Mucosa of stomach (tissue), 1 donor: ENCODE results near the gene DYNLT1.
"Not testable (repeated sequence)": the region's sequence is repeated elsewhere in the genome, so short reads cannot be mapped to it uniquely, and the experiment has no call there.

Experiments
- H3K27me3 ChIP-seq: one replicate; pipeline ENCODE4 v1.7.0; 2013; ENCODE audit warnings: mild to moderate bottlenecking, low read length; ENCODE audit not compliant: control insufficient read depth, insufficient read depth
- H3K36me3 ChIP-seq: one replicate; pipeline ENCODE4 v1.7.0; 2013; ENCODE audit warnings: low read length; ENCODE audit not compliant: control insufficient read depth, insufficient read depth
- H3K4me1 ChIP-seq: one replicate; pipeline ENCODE4 v1.7.0; 2013; ENCODE audit warnings: mild to moderate bottlenecking, low read length; ENCODE audit not compliant: control insufficient read depth, insufficient read depth
- H3K4me3 ChIP-seq: one replicate; pipeline ENCODE4 v1.7.0; 2013; ENCODE audit warnings: low read length
- H3K9ac ChIP-seq: one replicate; pipeline ENCODE4 v1.7.0; 2013; ENCODE audit warnings: mild to moderate bottlenecking, low read length, moderate library complexity
- H3K9me3 ChIP-seq: one replicate; pipeline ENCODE4 v1.7.0; 2013; ENCODE audit warnings: mild to moderate bottlenecking, low read length, moderate library complexity; ENCODE audit not compliant: control insufficient read depth
- donor health status: Pancreatic carcinoma.

Gene DYNLT1

DNA sequence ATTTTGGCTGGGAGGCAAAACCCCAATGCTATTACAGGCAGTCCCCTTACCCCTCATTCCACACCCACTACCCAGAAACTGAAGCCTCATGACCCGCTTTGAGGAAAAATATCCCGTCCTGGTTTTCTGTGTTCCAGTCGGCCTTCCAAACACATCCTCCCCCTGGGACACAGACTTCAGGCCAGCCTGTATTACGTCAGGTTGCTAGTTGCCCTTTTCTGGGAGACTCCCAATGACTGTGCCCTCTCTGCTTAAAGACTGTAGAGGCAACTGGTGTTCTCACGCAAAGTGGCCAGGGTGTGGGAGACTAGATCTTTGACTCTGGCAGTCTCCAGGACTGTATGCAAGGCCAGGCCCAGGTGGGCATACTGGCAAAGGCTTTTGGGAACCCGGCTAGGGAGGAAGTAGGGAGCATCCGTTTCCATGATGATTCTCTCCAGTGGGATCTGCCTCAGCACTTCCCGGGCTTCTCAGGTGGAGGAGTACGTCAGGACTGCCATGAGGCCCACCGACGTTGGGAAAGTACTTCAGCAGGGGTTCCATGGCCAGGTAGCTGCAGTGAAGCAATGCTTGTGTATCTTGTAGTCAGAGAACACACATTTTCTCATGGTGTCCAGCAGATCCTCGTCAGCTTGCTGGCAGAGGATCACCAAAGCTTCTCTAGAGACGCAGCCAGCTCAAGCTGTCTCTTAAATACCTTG, 34.9 kb downstream of the DYNLT1 start:
- peaks cover 31% of the 10 kb centered on the region for H3K36me3 ChIP-seq
- no peaks in the 10 kb centered on the region for H3K4me1 ChIP-seq
- H3K27me3 ChIP-seq, result no peaks in the 10 kb centered on the region
- no peak overlapping the region for H3K4me3 ChIP-seq
- H3K9ac ChIP-seq, result no peak overlapping the region
- no peaks in the 10 kb centered on the region for H3K9me3 ChIP-seq

- no peak overlapping the region for H3K9ac ChIP-seq
- H3K9me3 ChIP-seq, result no peaks in the 10 kb centered on the region
- H3K36me3 ChIP-seq, result peaks cover 31% of the 10 kb centered on the region
- no peaks in the 10 kb centered on the region for H3K4me1 ChIP-seq
- no peaks in the 10 kb centered on the region for H3K27me3 ChIP-seq
- no peak overlapping the region for H3K4me3 ChIP-seq
These were observed 36.3 kb downstream of the DYNLT1 start for GRCh38 chr6:158608221-158608620.

DNA sequence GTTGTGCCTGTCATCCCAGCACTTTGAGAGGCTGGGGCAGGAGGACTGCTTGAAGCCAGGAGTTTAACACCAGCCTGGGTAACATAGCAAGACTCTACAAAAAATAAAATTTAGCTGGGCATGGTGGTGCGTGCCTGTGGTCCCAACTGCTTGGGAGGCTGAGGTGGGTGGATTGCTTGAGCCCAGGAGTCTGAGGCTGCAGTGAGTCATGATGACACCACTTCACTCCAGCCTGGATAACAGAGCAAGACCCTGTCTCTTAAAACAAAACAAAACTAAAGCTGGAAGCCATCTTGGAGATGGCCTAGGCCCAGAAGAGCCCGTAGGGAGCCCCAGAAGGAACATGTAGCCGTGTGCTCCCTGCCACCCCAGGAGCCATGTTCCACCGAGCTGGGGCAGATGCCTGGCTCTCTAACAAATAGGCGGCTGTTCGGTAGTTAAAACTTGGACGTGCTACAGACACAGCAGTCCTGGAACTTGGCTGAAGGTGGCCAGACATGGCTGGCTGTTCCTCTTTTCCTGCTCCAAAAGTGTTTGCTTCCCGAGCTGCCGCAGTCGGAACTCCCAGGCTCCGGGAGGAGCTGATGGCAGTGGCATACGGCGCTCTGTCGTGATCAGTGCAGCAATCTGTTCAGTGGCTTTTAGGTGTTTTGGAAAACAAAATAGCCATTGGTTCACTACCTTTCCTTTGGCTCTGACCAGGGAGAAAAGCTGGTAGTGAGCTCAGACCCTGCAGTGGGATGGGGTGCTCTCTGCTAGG, 37.0 kb downstream of the DYNLT1 start:
- H3K9me3 ChIP-seq, result no peaks in the 10 kb centered on the region
- no peak overlapping the region for H3K4me3 ChIP-seq
- peaks cover 31% of the 10 kb centered on the region for H3K36me3 ChIP-seq
- H3K9ac ChIP-seq, result no peak overlapping the region
- H3K27me3 ChIP-seq, result no peaks in the 10 kb centered on the region
- no peaks in the 10 kb centered on the region for H3K4me1 ChIP-seq

DNA sequence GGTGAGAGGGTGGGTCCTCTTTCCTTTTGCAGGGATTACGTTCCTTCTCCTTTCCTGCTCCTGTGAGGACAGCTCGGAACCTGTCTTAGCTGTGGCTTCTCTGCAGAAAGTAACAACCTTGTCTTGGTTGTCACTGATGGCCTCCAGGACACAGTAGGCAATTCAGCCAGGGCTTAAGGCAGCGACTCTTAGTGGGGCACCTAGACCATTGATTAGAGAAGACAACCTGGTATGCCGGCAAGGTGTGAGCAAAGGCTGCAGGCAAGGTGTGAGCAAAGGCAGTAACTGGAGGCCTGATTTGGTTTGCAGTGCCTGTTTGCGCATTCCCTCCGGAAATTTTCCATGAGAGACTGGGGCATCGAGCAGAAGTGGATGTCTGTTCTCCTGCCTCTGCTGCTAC, 37.6 kb downstream of the DYNLT1 start:
- H3K9ac ChIP-seq, result no peak overlapping the region
- H3K27me3 ChIP-seq, result no peaks in the 10 kb centered on the region
- H3K36me3 ChIP-seq, result peaks cover 31% of the 10 kb centered on the region
- H3K9me3 ChIP-seq, result no peaks in the 10 kb centered on the region
- no peak overlapping the region for H3K4me3 ChIP-seq
- H3K4me1 ChIP-seq, result no peaks in the 10 kb centered on the region

DNA sequence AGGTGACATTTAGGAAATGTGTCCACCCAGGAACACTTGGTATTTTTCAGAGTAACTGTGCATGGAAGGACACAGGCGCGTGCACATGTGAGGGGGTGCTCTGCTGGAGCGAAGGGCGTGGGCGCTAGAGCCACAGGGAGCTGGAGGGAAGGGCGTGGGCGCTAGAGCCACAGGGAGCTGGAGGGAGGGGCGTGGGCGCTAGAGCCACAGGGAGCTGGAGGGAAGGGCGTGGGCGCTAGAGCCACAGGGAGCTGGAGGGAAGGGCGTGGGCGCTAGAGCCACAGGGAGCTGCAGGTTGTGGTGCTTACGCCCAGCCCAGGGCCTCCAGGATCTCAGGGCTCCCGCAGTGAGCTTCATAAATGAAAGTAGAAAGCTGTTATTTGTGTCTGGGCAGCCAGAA, 38.5 kb downstream of the DYNLT1 start:
- peaks cover 30% of the 10 kb centered on the region for H3K36me3 ChIP-seq
- H3K4me3 ChIP-seq, H3K4me1 ChIP-seq, H3K9me3 ChIP-seq, H3K9ac ChIP-seq, H3K27me3 ChIP-seq: not testable (repeated sequence)

- H3K4me3 ChIP-seq, result no peak overlapping the region
- no peaks in the 10 kb centered on the region for H3K9me3 ChIP-seq
- peaks cover 24% of the 10 kb centered on the region for H3K36me3 ChIP-seq
- H3K4me1 ChIP-seq, result no peaks in the 10 kb centered on the region
- no peak overlapping the region for H3K9ac ChIP-seq
- no peaks in the 10 kb centered on the region for H3K27me3 ChIP-seq
These were observed 39.2 kb downstream of the DYNLT1 start for GRCh38 chr6:158605266-158605878.

GRCh38 chr6:158604048-158604406, 40.5 kb downstream of the DYNLT1 start:
- H3K36me3 ChIP-seq, result peaks cover 13% of the 10 kb centered on the region

DNA sequence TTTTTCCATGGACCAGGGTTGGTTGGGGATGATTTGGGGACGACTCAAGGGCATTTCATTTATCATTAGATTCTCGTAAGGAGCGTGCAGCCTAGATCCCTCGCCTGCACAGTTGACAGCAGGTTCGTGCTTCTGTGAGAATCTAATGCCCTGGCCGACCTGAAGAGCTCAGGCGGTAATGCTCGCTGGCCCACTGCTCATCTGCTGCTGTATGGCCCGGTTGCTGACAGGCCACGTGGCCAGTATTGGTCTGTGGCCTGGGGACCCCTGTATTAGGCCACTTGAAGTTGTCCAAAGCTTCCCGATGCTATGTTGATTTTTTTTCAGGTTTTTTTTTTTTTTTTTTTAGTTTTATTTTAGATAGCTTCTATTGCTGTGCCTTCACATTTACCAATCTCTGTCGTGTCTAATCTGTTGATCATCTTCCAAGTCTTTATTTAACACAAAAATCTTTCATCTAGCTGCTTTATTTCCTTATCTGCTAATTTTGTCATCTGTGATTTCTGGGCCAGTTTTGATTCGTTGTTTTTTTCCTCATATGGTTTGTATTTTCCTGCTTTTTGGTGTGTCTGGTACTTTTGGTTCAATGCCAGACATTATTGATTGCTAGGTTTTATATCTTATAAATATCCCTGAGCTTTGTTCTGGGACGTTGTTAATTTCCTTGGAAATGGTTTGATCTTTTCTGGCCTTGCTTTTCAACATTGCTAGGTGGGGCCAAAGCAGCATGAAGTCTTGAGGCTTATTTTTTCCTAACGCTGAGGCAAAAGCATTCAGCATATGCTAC, 41.1 kb downstream of the DYNLT1 start:
- no peaks in the 10 kb centered on the region for H3K9me3 ChIP-seq
- no peaks in the 10 kb centered on the region for H3K4me1 ChIP-seq
- no peak overlapping the region for H3K4me3 ChIP-seq
- H3K36me3 ChIP-seq, result peaks cover 7% of the 10 kb centered on the region
- no peak overlapping the region for H3K9ac ChIP-seq
- H3K27me3 ChIP-seq, result no peaks in the 10 kb centered on the region

More at GRCh38 chr6:158604048-158604406, 40.5 kb downstream of the DYNLT1 start:
- Histone ChIP-seq H3K27me3 (no peaks in the 10 kb centered on the region), H3K9ac (no peak overlapping the region), H3K4me1 (no peaks in the 10 kb centered on the region), H3K4me3 (no peak overlapping the region), H3K9me3 (no peaks in the 10 kb centered on the region)

DNA sequence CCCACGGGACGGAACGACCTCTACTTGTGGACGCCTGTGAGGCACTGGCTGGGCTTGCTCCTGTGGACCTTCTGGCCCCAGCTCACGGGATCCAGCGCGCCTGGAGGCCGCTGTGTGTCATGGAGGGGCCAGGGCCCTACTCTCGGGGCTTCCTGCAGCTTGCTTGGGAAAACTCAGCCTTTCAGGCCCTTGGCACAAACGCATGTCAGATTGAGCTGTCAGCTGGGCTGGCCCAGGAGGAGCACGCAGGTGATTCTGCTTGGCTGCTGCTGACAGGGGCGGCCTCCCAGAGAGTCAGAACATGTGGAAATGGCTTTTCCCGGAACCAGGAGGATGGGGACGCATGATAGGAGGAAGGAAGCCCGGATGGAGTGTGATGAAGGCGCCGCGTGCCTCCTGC, 44.9 kb downstream of the DYNLT1 start:
- no peaks in the 10 kb centered on the region for H3K4me1 ChIP-seq
- no peaks in the 10 kb centered on the region for H3K27me3 ChIP-seq
- H3K36me3 ChIP-seq, result no peaks in the 10 kb centered on the region
- no peak overlapping the region for H3K9ac ChIP-seq
- H3K4me3 ChIP-seq, result no peak overlapping the region
- no peaks in the 10 kb centered on the region for H3K9me3 ChIP-seq

GRCh38 chr6:158597565-158597964, 47.0 kb downstream of the DYNLT1 start:
- Histone ChIP-seq H3K9me3 (no peaks in the 10 kb centered on the region), H3K4me3 (no peak overlapping the region), H3K9ac (no peak overlapping the region), H3K36me3 (no peaks in the 10 kb centered on the region), H3K27me3 (no peaks in the 10 kb centered on the region), H3K4me1 (no peaks in the 10 kb centered on the region)

- Histone ChIP-seq H3K36me3 (no peaks in the 10 kb centered on the region), H3K4me1 (no peaks in the 10 kb centered on the region), H3K27me3 (no peaks in the 10 kb centered on the region), H3K4me3 (no peak overlapping the region), H3K9me3 (no peaks in the 10 kb centered on the region), H3K9ac (no peak overlapping the region)
These were observed 47.7 kb downstream of the DYNLT1 start for GRCh38 chr6:158596861-158597260.

DNA sequence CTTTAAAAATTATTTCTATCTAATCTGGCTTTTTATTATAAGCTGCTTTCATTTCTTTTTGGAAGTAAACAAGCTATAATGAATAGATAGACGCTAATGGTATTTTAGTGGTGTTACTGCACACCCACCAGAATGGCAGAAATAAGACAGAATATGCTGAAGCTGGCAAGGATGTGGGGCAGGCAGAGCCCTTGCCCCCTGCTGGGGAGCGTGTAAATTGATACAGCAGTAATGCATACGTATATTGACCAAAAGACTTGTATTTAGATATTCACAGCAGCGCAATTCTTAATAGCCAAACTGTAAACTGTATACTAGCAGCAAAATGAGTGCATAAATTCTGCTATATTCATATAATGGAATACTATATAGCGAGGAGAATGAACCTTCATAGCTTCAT, 49.3 kb downstream of the DYNLT1 start:
- no peaks in the 10 kb centered on the region for H3K4me1 ChIP-seq
- H3K9ac ChIP-seq, result no peak overlapping the region
- H3K36me3 ChIP-seq, result no peaks in the 10 kb centered on the region

More for the DNA sequence above, 49.3 kb downstream of the DYNLT1 start:
- Histone ChIP-seq H3K9me3 (no peaks in the 10 kb centered on the region), H3K4me3 (no peak overlapping the region), H3K27me3 (no peaks in the 10 kb centered on the region)
